OCI-LY7 (cell line): Measurements from ENCODE around the gene HGFAC. TPM values are rescaled to one million over a fixed set of nuclear protein-coding genes. Genes with fewer than 3 reads are reported as not detected.

Source experiments
- BruUV-seq: library from RNA; stranded (reverse); fragments of 400-500 nt; replicated peaks from 2 replicates; lab custom pipeline; 2021; lab: Mats Ljungman, UMichigan
- CTCF ChIA-PET: fragments of 300-600 bp; sonication (Branson Sonifier 250); formaldehyde crosslinking; loops from one replicate; lab custom pipeline; 2022; ENCODE audit warnings: antibody characterized with exemption; ENCODE audit not compliant: unreplicated experiment; lab: Charles Lee
- POLR2A ChIA-PET: fragments of 300-600 bp; sonication (Branson Sonifier 250); formaldehyde crosslinking; loops from one replicate; lab custom pipeline; 2022; ENCODE audit warnings: antibody characterized with exemption; lab: Charles Lee
- DNase-seq: peaks from one replicate; pipeline ENCODE4 v3.0.0-alpha.2; 2015; ENCODE audit warnings: low spot score
- H2AFZ ChIP-seq: fragments of 200-600 bp; sonication (generic), shearing (Covaris generic); 2 replicates; pipeline ENCODE4 v1.6.1; 2014; ENCODE audit warnings: mild to moderate bottlenecking, antibody characterized with exemption, low read length, moderate library complexity
- H3K27ac ChIP-seq: fragments of 200-600 bp; sonication (generic); 2 replicates; pipeline ENCODE4 v1.5.1; 2014; ENCODE audit warnings: mixed run types, low read depth, mild to moderate bottlenecking, moderate library complexity, low read length, inconsistent platforms; ENCODE audit not compliant: poor library complexity, severe bottlenecking
- H3K36me3 ChIP-seq: fragments of 200-600 bp; sonication (generic); 2 replicates; pipeline ENCODE4 v1.6.1; 2014; ENCODE audit warnings: mild to moderate bottlenecking, antibody characterized with exemption, low read length, moderate library complexity, mixed read lengths; ENCODE audit not compliant: insufficient read depth
- H3K4me1 ChIP-seq: fragments of 200-600 bp; sonication (generic); 2 replicates; pipeline ENCODE4 v1.5.1; 2014; ENCODE audit warnings: mild to moderate bottlenecking, low read length; ENCODE audit not compliant: insufficient read depth, poor library complexity, severe bottlenecking
- H3K4me2 ChIP-seq: fragments of 200-600 bp; sonication (generic); 2 replicates; pipeline ENCODE4 v1.6.1; 2014; ENCODE audit warnings: mild to moderate bottlenecking, low read length
- H3K4me3 ChIP-seq: fragments of 200-600 bp; sonication (generic); 2 replicates; pipeline ENCODE4 v1.5.1; 2014; ENCODE audit warnings: mild to moderate bottlenecking, low read depth, low read length; ENCODE audit not compliant: poor library complexity, severe bottlenecking
- H3K79me2 ChIP-seq: fragments of 200-600 bp; sonication (generic); 2 replicates; pipeline ENCODE4 v1.6.1; 2016; ENCODE audit warnings: low read depth, mild to moderate bottlenecking, low read length, moderate library complexity, mixed read lengths; ENCODE audit not compliant: insufficient read depth
- H3K9me2 ChIP-seq: fragments of 200-600 bp; sonication (generic); 2 replicates; pipeline ENCODE4 v1.6.1; 2016; ENCODE audit warnings: mild to moderate bottlenecking, low read length, mixed read lengths; ENCODE audit not compliant: insufficient read depth
- H3K9me3 ChIP-seq: fragments of 200-600 bp; sonication (generic); 2 replicates; pipeline ENCODE4 v1.6.1; 2014; ENCODE audit warnings: mild to moderate bottlenecking, mixed run types, low read length, mixed read lengths
- H4K20me1 ChIP-seq: fragments of 200-600 bp; sonication (generic); 2 replicates; pipeline ENCODE4 v1.6.1; 2014; ENCODE audit warnings: mild to moderate bottlenecking, antibody characterized with exemption, low read length, moderate library complexity, mixed read lengths; ENCODE audit not compliant: insufficient read depth
- CTCF ChIP-seq: fragments of 200-600 bp; sonication (generic); conservative IDR thresholded peaks from 2 replicates; pipeline ENCODE4 v1.5.1; 2014; ENCODE audit warnings: mild to moderate bottlenecking, antibody characterized with exemption, low read length, moderate library complexity, mixed read lengths
- EZH2phosphoT487 ChIP-seq: fragments of 200-600 bp; sonication (generic); IDR thresholded peaks from 2 replicates; pipeline ENCODE4 v1.6.1; 2018; ENCODE audit warnings: low read depth, borderline replicate concordance, mild to moderate bottlenecking, mixed run types, antibody characterized with exemption, low read length, moderate library complexity, mixed read lengths
- intact Hi-C: fragments of 100-400 bp; cut with micrococcal nuclease; formaldehyde crosslinking; loops from one replicate; pipeline ENCODE4 v1.10.0; 2022; ENCODE audit not compliant: unreplicated experiment
- total RNA-seq, 2 experiments: library from RNA; depleted of rRNA in 1 of 2; stranded (reverse); fragments of >200 nt in 1 of 2; shearing (Covaris generic) in 1 of 2; gene quantifications; 2 replicates each; pipeline ENCODE4 v1.2.3, GENCODE V29; 2014 to 2022

HGFAC gene
- total RNA-seq, 2 experiments from 2014 or later, result not detected

- peaks cover 14% of the 10 kb centered on the region for H3K4me1 ChIP-seq
- intact Hi-C loops, result loop anchor here (1.0 kb wide), 1 partner anchor 134 kb away; no protein-coding TSS in a partner anchor
- no TSS peak for BruUV-seq
These were observed 38.9 kb downstream of the HGFAC start for GRCh38 chr4:3480528-3481112.

GRCh38 chr4:3481113-3481531, 39.4 kb downstream of the HGFAC start:
- BruUV-seq, result no TSS peak
- POLR2A ChIA-PET, result no interaction called here
- Histone ChIP-seq H3K9me3 (no peaks in the 10 kb centered on the region), H3K36me3 (no peaks in the 10 kb centered on the region), H3K79me2 (no peaks in the 10 kb centered on the region), H3K4me3 (no peak overlapping the region), H3K9me2 (no peaks in the 10 kb centered on the region), H4K20me1 (no peaks in the 10 kb centered on the region; the same call in 1 of the 2 replicates), H3K4me2 (no peak overlapping the region), H3K27ac (no peak overlapping the region), H2AFZ (no peak overlapping the region), H3K4me1 (peaks cover 19% of the 10 kb centered on the region)
- intact Hi-C loops, result no loop called here
- no peak for DNase-seq
- CTCF ChIA-PET, result interaction anchor here (0.8 to 1.1 kb wide), 3 partner anchors 9 to 135 kb away, joined by 3 to 4 read pairs (median 3); no protein-coding TSS in a partner anchor
- no peak for TF ChIP-seq EZH2phosphoT487
- TF ChIP-seq CTCF, result no peak

More at GRCh38 chr4:3480528-3481112, 38.9 kb downstream of the HGFAC start:
- H2AFZ ChIP-seq, result no peak overlapping the region
- POLR2A ChIA-PET, result no interaction called here
- H3K79me2 ChIP-seq, result no peaks in the 10 kb centered on the region
- no peaks in the 10 kb centered on the region; the same call in 1 of the 2 replicates for H4K20me1 ChIP-seq
- H3K9me2 ChIP-seq, result no peaks in the 10 kb centered on the region
- DNase-seq, result peak; percentile 66
- no peaks in the 10 kb centered on the region for H3K9me3 ChIP-seq
- H3K4me2 ChIP-seq, result no peak overlapping the region
- H3K4me3 ChIP-seq, result no peak overlapping the region
- no peak overlapping the region for H3K27ac ChIP-seq
- CTCF ChIA-PET, result interaction anchor here (0.8 to 1.1 kb wide), 4 partner anchors 9 to 134 kb away, joined by 3 to 4 read pairs (median 4); no protein-coding TSS in a partner anchor
- H3K36me3 ChIP-seq, result no peaks in the 10 kb centered on the region
- no peak for TF ChIP-seq EZH2phosphoT487
- TF ChIP-seq CTCF, result peak; percentile 90

- Histone ChIP-seq H4K20me1 (no peaks in the 10 kb centered on the region; the same call in 1 of the 2 replicates), H3K9me2 (no peaks in the 10 kb centered on the region), H3K4me3 (no peak overlapping the region), H3K4me2 (no peak overlapping the region), H3K27ac (no peak overlapping the region), H3K9me3 (no peaks in the 10 kb centered on the region), H3K4me1 (peaks cover 26% of the 10 kb centered on the region), H3K36me3 (no peaks in the 10 kb centered on the region), H2AFZ (no peak overlapping the region), H3K79me2 (no peaks in the 10 kb centered on the region)
- BruUV-seq, result no TSS peak
- intact Hi-C loops, result no loop called here
- ChIA-PET POLR2A (no interaction called here), CTCF (no interaction called here)
- TF ChIP-seq CTCF (no peak), EZH2phosphoT487 (no peak)
- no peak for DNase-seq
These were observed 40.1 kb downstream of the HGFAC start for GRCh38 chr4:3481783-3482393.
